ENCODE results near the gene TMEM165.

The TMEM165 gene

DNA sequence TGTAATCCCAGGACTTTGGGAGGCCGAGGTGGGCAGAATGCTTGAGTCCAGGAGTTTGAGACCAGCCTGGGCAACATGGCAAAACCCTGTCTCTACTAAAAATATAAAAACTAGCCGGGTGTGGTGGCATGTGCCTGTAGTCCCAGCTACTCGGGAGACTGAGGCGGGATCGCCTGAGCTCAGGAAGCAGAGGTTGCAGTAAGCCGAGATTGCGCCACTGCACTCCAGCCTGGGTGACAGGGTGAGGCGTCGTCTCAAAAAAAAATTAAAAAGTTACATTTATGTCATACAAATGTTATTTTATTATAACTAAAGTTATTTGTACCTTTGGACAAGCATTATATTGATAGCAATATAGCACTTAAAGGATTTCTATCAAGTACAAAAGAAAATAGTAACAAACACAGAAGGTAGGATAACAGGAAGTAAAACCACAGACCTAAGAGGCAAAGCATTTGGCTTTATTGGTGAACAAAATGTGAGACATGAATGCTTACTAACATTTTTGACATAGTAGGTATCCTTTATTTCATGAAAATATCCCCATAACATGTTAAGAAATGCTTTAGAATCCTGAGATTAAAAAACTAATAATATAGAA is 51.5 kb downstream of the TMEM165 start:
- Histone ChIP-seq H3K4me3 (ENCODE audit: low read depth, low read length) (no peak overlapping the region), H3K4me1 (no peaks in the 10 kb centered on the region), H3K36me3 (peaks cover 16% of the 10 kb centered on the region), H3K9me3 (no peaks in the 10 kb centered on the region), H3K27me3 (no peaks in the 10 kb centered on the region)
- no peak for DNase-seq
- TF ChIP-seq CTCF (IDR thresholded peaks at IDR 0.05; ENCODE audit: low read depth, low read length), result no peak

- H3K4me3 ChIP-seq (ENCODE audit: low read depth, low read length), result no peak overlapping the region
- DNase-seq, result no peak
- H3K27me3 ChIP-seq, result no peaks in the 10 kb centered on the region
- H3K9me3 ChIP-seq, result no peaks in the 10 kb centered on the region
- H3K36me3 ChIP-seq, result peaks cover 14% of the 10 kb centered on the region
- TF ChIP-seq CTCF (IDR thresholded peaks at IDR 0.05; ENCODE audit: low read depth, low read length), result no peak
- no peaks in the 10 kb centered on the region for H3K4me1 ChIP-seq
Measured at GRCh38 chr4:55447831-55448230, 52.1 kb downstream of the TMEM165 start.

- H3K4me3 ChIP-seq (ENCODE audit: low read depth, low read length), result no peak overlapping the region
- peaks cover 12% of the 10 kb centered on the region for H3K36me3 ChIP-seq
- no peaks in the 10 kb centered on the region for H3K27me3 ChIP-seq
- no peaks in the 10 kb centered on the region for H3K9me3 ChIP-seq
- no peaks in the 10 kb centered on the region for H3K4me1 ChIP-seq
- no peak for DNase-seq
- no peak for TF ChIP-seq CTCF (IDR thresholded peaks at IDR 0.05; ENCODE audit: low read depth, low read length)
Measured at GRCh38 chr4:55450566-55450965, 54.8 kb downstream of the TMEM165 start.

- H3K36me3 ChIP-seq, result peaks cover 4% of the 10 kb centered on the region; the same call in 1 of the 2 replicates
Measured at GRCh38 chr4:55458164-55458563, 62.4 kb downstream of the TMEM165 start.

GRCh38 chr4:55458611-55459010 is 62.9 kb downstream of the TMEM165 start:
- H3K9me3 ChIP-seq, result no peaks in the 10 kb centered on the region
- no peak for DNase-seq
- H3K4me3 ChIP-seq (ENCODE audit: low read depth, low read length), result no peak overlapping the region
- no peaks in the 10 kb centered on the region for H3K27me3 ChIP-seq
- H3K4me1 ChIP-seq, result no peaks in the 10 kb centered on the region
- H3K36me3 ChIP-seq, result peaks cover 4% of the 10 kb centered on the region; the same call in 1 of the 2 replicates
- TF ChIP-seq CTCF (IDR thresholded peaks at IDR 0.05; ENCODE audit: low read depth, low read length), result no peak

More at GRCh38 chr4:55458164-55458563, 62.4 kb downstream of the TMEM165 start:
- H3K4me1 ChIP-seq, result no peaks in the 10 kb centered on the region
- no peak overlapping the region for H3K4me3 ChIP-seq (ENCODE audit: low read depth, low read length)
- DNase-seq, result no peak
- no peaks in the 10 kb centered on the region for H3K9me3 ChIP-seq
- H3K27me3 ChIP-seq, result no peaks in the 10 kb centered on the region
- no peak for TF ChIP-seq CTCF (IDR thresholded peaks at IDR 0.05; ENCODE audit: low read depth, low read length)

DNA sequence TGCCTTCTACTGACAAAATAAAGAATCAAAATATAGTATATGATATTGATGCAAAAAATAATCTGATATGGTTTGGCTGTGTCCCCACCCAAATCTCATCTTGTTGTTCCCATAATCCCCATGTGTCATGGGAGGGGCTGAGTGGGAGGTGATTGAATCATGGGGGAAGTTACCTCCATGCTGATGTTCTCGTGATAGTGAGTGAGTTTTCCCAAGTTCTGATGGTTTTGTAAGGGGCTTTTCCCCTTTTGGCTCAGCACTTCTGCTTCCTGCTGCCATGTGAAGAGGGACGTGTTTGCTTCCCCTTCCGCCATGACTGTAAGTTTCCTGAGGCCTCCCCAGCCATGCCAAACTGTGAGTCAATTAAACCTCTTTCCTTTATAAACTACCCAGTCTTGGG is 70.2 kb downstream of the TMEM165 start:
- DNase-seq, result no peak
- no peak for TF ChIP-seq CTCF (IDR thresholded peaks at IDR 0.05; ENCODE audit: low read depth, low read length)
- H3K9me3 ChIP-seq, result no peaks in the 10 kb centered on the region
- H3K4me3 ChIP-seq (ENCODE audit: low read depth, low read length), result no peak overlapping the region
- no peaks in the 10 kb centered on the region for H3K27me3 ChIP-seq
- H3K4me1 ChIP-seq, result no peaks in the 10 kb centered on the region
- peaks cover 8% of the 10 kb centered on the region for H3K36me3 ChIP-seq

All from BE2C (cell line).